Measurements from ENCODE around the gene GLP1R.

DNA sequence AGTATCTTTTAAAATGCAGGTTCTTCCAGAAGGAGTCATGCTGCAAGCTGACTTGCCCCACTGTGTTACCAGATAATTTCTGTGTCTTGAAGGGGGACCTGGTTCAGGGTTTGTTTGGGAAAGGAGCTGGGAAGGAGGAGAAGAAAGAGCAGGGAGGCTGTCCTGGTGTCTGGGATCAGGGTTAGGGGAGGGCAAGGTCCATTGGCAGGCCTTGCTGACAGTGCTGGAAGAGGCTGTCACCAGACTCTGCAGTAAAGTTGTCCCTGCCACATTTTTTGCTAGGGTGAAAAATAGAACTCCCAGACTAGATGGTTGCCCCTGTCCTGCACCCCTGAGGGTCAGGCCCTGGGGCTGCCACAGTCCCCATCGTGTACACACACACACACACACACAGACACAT is 14.9 kb downstream of the GLP1R start:
- TF ChIP-seq POLR2A (IDR thresholded peaks at IDR 0.05) (no peak), CTCF (IDR thresholded peaks at IDR 0.05) (no peak)

Data from Peyer's patch (tissue), 4 donors.